Kidney (tissue), 22 donors: Measurements from ENCODE around the gene OR5AU1. TPM values are rescaled to one million over a fixed set of nuclear protein-coding genes. Genes with fewer than 3 reads are reported as not detected.

Experiments
- DNase-seq, 5 donors: peaks; one replicate each; pipeline ENCODE4 v3.0.0-alpha.2; 2013 to 2020
- FAIRE-seq: peaks from 2 replicates; lab custom pipeline; 2012; peaks lifted over from hg19 to GRCh38; lab: Jason Lieb, UNC
- H3K27ac ChIP-seq, 2 donors: one replicate each; pipeline ENCODE4 v1.7.0; 2013; ENCODE audit warnings: low read depth in 2 of 2, low read length in 2 of 2, inconsistent platforms in 1 of 2
- H3K27me3 ChIP-seq: one replicate; pipeline ENCODE4 v1.7.1; 2013; ENCODE audit warnings: low read length, inconsistent platforms; ENCODE audit not compliant: control insufficient read depth, insufficient read depth
- H3K36me3 ChIP-seq, 3 donors: one replicate each; pipeline versions ENCODE4 v1.7.0 to v1.7.1; 2013; ENCODE audit warnings: low read length in 3 of 3, control low read depth in 1 of 3, inconsistent platforms in 1 of 3; ENCODE audit not compliant: insufficient read depth in 3 of 3, control insufficient read depth in 2 of 3
- H3K4me1 ChIP-seq, 3 donors: one replicate each; pipeline versions ENCODE4 v1.7.0 to v1.7.1; 2013; ENCODE audit warnings: low read length in 3 of 3, inconsistent platforms in 1 of 3, low read depth in 1 of 3; ENCODE audit not compliant: control insufficient read depth in 2 of 3, insufficient read depth in 2 of 3
- H3K4me3 ChIP-seq, 3 donors: one replicate each; pipeline versions ENCODE4 v1.7.0 to v1.8.1; 2013; ENCODE audit warnings: low read length in 3 of 3, control low read depth in 1 of 3, inconsistent platforms in 1 of 3
- H3K9ac ChIP-seq, 3 donors: one replicate each; pipeline versions ENCODE4 v1.7.0 to v1.7.1; 2013; ENCODE audit warnings: low read length in 3 of 3, control low read depth in 1 of 3, inconsistent platforms in 1 of 3
- H3K9me3 ChIP-seq, 3 donors: one replicate each; pipeline versions ENCODE4 v1.7.0 to v1.7.1; 2013; ENCODE audit warnings: low read length in 3 of 3, control low read depth in 1 of 3, inconsistent platforms in 1 of 3; ENCODE audit not compliant: control insufficient read depth in 2 of 3, insufficient read depth in 1 of 3
- intact Hi-C: fragments of 100-400 bp; cut with DNase I; formaldehyde crosslinking; loops from one replicate; pipeline ENCODE4 v1.11.1; 2022
- long read RNA-seq, 10 donors: library from polyadenylated mRNA in 1 of 10; unstranded in 1 of 10; transcript quantifications; one replicate each; pipeline ENCODE4 v2.0.0 and lab custom pipeline, GENCODE V29; 2021 to 2026
- polyA plus RNA-seq: library from polyadenylated mRNA; stranded (reverse); fragments of 350-450 nt; fragmentation: Illumina TruSeq; extraction: RNeasy Lipid Tissue Mini Kit (QIAGEN cat#74804); gene quantifications from one replicate; pipeline ENCODE4 v1.2.3, GENCODE V29; 2014; ENCODE audit warnings: low read depth, low replicate concordance; ENCODE audit not compliant: insufficient read depth
- total RNA-seq: library from RNA; stranded (reverse); fragmentation: NEBNext Ultra II Directional; extraction: Animal tissue kit (Norgen Biotek cat#: 25700); gene quantifications from one replicate; pipeline ENCODE4 v1.2.1, GENCODE V29; 2021
- TF ChIP-seq, protein P1 (sequence below): IDR thresholded peaks from 3 replicates; pipeline ENCODE4 v1.5.1; 2012; ENCODE audit warnings: mild to moderate bottlenecking, moderate library complexity, borderline replicate concordance; ENCODE audit not compliant: insufficient read depth; ENCODE audit errors: extremely low read depth
- donor health status: control.
- donor health status: control.
- donor health status: control.
- donor health status: control.
- donor health status: control.
- donor health status: DM: yes; HTN: yes; CAD: no.
- donor health status: Normal renal cell carcinoma (clear cell type).

Gene OR5AU1
- total RNA-seq (not detected), polyA plus RNA-seq (not detected)
- long read RNA-seq, donor 1: 0 reads
- long read RNA-seq, donor 2: 0 reads
- long read RNA-seq, donor 3: 0 reads
- long read RNA-seq, donor 4: 0 reads
- long read RNA-seq, donor 5: 0 reads
- long read RNA-seq, donor 6: 0 reads
- long read RNA-seq, donor 7: 0 reads
- long read RNA-seq, donor 8: 0 reads
- long read RNA-seq, donor 9: 0 reads
- long read RNA-seq, donor 10: 0 reads

DNA sequence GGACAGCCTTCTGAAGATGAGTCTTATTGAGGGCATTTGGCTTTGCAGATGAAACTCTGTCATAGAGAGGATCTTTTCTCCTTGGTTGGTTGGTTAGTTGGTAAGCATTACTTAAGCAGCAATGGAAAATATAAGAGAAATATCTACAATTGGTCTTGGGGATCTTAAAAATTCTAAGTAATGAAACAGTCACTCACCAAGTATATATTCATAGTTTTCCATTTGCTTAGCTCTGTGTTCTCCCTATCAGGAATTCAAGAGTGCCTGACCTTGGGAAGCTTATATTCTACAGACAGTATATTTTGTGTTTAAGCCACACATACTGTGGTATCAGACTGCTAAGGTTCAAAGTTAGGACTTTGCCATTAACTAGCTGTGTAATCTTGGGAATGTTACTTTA is at the start of gene OR5AU1:
TSS of gene OR5AU1 (minus strand) at position 101 of the 400 bp plus-strand sequence. CDS start 191 bp downstream, outside the sequence.
- FAIRE-seq: no peak
- intact Hi-C loops: no loop called here
- Histone ChIP-seq H3K36me3 (no peaks in the 10 kb centered on the region), H3K27ac (no peak within 1 kb of the TSS), H3K9ac (no peak within 1 kb of the TSS), H3K9me3 (no peaks in the 10 kb centered on the region), H3K27me3 (no peaks in the 10 kb centered on the region), H3K4me1 (no peaks in the 10 kb centered on the region), H3K4me3 (no peak within 1 kb of the TSS)
- DNase-seq: no peak
- TF ChIP-seq, protein P1, sequence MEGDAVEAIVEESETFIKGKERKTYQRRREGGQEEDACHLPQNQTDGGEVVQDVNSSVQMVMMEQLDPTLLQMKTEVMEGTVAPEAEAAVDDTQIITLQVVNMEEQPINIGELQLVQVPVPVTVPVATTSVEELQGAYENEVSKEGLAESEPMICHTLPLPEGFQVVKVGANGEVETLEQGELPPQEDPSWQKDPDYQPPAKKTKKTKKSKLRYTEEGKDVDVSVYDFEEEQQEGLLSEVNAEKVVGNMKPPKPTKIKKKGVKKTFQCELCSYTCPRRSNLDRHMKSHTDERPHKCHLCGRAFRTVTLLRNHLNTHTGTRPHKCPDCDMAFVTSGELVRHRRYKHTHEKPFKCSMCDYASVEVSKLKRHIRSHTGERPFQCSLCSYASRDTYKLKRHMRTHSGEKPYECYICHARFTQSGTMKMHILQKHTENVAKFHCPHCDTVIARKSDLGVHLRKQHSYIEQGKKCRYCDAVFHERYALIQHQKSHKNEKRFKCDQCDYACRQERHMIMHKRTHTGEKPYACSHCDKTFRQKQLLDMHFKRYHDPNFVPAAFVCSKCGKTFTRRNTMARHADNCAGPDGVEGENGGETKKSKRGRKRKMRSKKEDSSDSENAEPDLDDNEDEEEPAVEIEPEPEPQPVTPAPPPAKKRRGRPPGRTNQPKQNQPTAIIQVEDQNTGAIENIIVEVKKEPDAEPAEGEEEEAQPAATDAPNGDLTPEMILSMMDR: no peak

DNA sequence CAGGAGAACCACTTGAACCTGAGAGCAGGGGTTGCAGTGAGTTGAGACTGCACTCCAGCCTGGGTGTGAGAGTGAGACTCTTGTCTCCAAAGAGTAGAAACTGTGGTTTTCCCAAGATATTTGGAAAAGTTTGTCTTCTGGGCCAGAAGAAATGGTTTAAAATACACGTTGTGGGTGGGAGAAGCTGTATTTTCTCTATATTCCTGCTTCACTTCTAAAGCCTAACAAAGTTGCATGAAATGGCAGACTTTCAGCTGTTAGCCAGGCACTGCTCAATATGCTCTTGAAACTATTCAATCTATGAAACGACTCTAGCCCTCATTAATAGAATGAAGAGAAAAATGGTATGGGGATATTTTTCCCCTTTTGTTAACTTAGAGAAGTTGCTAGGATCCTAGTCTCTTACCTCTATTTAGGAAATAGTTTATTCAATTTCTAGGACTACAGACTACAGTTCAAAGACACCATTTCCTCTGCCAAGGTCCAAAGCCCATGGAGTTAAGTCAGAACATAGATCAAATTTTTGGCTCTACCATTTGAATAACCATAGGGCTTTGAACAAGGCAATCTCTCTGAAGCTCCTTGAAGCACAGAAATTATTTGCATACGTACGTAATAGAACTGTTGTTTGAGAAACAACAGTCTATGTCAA is 49.3 kb upstream of the OR5AU1 start:
- FAIRE-seq (no peak), DNase-seq (no peak)
- TF ChIP-seq, protein P1: no peak
- H3K9ac ChIP-seq: no peak overlapping the region
- H3K4me3 ChIP-seq: no peak overlapping the region
- H3K36me3 ChIP-seq: peaks cover 2 to 30% (median 25%) of the 10 kb centered on the region in 3 donors
- no peaks in the 10 kb centered on the region for H3K9me3 ChIP-seq
- no peaks in the 10 kb centered on the region for H3K27me3 ChIP-seq
- intact Hi-C loops: no loop called here
- H3K4me1 ChIP-seq: no peaks in the 10 kb centered on the region
- H3K27ac ChIP-seq: no peak overlapping the region

DNA sequence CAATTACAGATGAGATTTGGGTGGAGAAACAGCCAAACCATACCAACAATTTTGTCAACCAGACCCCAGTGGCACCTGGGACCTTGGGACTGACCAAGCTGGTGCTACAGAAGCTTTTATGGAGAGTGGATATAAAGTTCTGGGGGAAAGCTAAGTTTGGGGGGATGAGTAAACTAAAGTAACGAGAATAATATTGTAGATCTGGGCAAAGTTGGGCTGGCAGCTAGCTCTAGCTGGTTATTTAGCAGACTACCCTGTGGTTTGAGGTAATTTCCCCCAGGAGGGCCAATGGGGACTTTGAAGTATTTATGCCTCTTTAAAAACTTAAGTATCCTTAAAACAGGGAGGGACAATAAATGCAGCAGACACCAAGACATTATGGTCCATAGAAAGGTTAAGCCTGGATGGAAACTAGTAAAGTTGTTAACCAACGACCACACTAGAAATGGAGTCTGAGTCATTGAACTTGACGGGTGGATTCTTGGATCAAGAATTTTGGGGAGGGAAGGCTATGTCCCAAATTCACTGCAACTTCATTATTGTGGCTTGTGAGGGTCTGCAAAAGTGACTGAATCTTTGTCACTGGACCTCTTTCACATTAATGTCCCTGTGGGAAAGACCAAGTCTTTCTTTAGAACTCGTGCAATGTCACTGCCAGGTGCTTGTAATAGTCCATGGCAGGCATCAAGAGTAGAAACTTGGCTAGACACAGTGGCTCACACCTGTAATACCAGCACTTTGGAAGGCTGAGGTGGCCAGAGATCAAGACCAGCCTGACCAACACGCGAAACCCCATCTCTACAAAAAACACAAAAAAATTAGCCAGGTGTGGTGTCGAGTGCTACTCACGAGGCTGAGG is 48.5 kb upstream of the OR5AU1 start:
- Histone ChIP-seq H3K27me3 (no peaks in the 10 kb centered on the region), H3K36me3 (peaks cover 0 to 27% (median 18%) of the 10 kb centered on the region in 3 donors), H3K27ac (no peak overlapping the region), H3K9ac (no peak overlapping the region), H3K4me3 (no peak overlapping the region), H3K4me1 (no peaks in the 10 kb centered on the region), H3K9me3 (no peaks in the 10 kb centered on the region)
- FAIRE-seq: no peak
- DNase-seq: no peak
- TF ChIP-seq, protein P1: no peak
- intact Hi-C loops: no loop called here
